ENCODE measurements around the gene ARAP2. TPM values are rescaled to one million over a fixed set of nuclear protein-coding genes. Genes with fewer than 3 reads are reported as not detected.

Gene ARAP2
- total RNA-seq, 1 donor, result 3.6 TPM

DNA sequence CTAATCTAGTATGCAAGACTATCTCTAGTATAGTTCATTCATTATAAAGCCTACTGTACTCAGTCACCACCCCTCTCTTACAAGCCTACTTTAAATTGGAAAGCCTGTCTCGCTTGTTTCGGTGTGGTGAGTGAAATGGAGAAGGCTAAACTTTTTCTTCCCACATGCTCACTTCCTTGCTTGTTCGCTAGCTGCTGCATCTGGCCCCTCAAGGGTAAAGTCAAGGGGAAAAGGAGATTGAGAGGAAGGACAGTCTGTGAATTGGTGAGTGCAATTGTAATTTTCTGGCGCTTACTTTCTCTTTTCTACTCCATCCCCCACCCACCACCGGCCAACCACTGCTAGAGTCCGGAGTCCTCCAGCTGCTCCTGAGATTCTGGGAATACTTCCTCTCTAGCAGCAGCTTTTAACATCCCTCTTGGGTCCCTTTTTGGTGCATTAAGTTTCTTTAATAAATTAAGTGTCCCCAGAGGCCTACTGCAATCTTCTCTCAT is 12.1 kb upstream of the ARAP2 start:
- Histone ChIP-seq H2AFZ (ENCODE audit: low read length) (no peak overlapping the region), H3K9me3 (ENCODE audit: low read depth, low read length) (peaks cover 2% of the 10 kb centered on the region), H3K79me2 (ENCODE audit: insufficient read depth, low read length) (no peaks in the 10 kb centered on the region), H3K27ac (ENCODE audit: low read depth, low read length) (no peak overlapping the region), H3K27me3 (ENCODE audit: insufficient read depth, low read length) (no peaks in the 10 kb centered on the region), H3K4me2 (ENCODE audit: insufficient read depth, low read length) (no peak overlapping the region), H3K4me1 (ENCODE audit: insufficient read depth, low read length) (no peaks in the 10 kb centered on the region), H3K36me3 (ENCODE audit: insufficient read depth, low read length) (no peaks in the 10 kb centered on the region), H4K20me1 (ENCODE audit: insufficient read depth, low read length) (no peaks in the 10 kb centered on the region), H3K4me3 (ENCODE audit: insufficient read depth, low read length) (no peak overlapping the region)
- DNase-seq (ENCODE audit: insufficient read length, low spot score, missing footprints), result no peak
- TF ChIP-seq, protein P1, sequence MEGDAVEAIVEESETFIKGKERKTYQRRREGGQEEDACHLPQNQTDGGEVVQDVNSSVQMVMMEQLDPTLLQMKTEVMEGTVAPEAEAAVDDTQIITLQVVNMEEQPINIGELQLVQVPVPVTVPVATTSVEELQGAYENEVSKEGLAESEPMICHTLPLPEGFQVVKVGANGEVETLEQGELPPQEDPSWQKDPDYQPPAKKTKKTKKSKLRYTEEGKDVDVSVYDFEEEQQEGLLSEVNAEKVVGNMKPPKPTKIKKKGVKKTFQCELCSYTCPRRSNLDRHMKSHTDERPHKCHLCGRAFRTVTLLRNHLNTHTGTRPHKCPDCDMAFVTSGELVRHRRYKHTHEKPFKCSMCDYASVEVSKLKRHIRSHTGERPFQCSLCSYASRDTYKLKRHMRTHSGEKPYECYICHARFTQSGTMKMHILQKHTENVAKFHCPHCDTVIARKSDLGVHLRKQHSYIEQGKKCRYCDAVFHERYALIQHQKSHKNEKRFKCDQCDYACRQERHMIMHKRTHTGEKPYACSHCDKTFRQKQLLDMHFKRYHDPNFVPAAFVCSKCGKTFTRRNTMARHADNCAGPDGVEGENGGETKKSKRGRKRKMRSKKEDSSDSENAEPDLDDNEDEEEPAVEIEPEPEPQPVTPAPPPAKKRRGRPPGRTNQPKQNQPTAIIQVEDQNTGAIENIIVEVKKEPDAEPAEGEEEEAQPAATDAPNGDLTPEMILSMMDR (IDR thresholded peaks at IDR 0.05; ENCODE audit: extremely low read depth, low read depth, low read length), result no peak

DNA sequence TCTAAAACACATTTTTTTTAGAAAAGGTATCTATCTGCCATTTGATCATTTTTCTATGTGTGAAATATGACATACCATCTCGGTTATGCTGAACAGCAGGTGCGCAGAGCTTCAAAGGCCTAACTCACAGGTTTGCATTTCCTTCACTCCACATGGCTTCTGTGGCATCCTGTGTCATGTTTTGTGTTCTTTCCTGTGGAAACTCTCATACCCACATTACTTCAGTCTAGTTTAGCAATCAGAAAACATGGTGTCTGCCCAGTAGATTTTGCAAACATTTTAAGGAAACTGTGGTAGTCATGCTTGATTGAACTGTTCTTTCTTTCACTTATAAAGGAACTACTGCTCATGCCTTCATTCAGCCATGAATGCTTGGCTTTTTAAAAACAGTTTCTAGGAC is 11.3 kb upstream of the ARAP2 start:
- no peak for DNase-seq (ENCODE audit: insufficient read length, low spot score, missing footprints)
- no peaks in the 10 kb centered on the region for H3K36me3 ChIP-seq (ENCODE audit: insufficient read depth, low read length)
- no peak overlapping the region for H3K27ac ChIP-seq (ENCODE audit: low read depth, low read length)
- no peak overlapping the region for H3K4me3 ChIP-seq (ENCODE audit: insufficient read depth, low read length)
- H3K27me3 ChIP-seq (ENCODE audit: insufficient read depth, low read length), result no peaks in the 10 kb centered on the region
- no peaks in the 10 kb centered on the region for H3K4me1 ChIP-seq (ENCODE audit: insufficient read depth, low read length)
- H3K79me2 ChIP-seq (ENCODE audit: insufficient read depth, low read length), result no peaks in the 10 kb centered on the region
- no peak overlapping the region for H2AFZ ChIP-seq (ENCODE audit: low read length)
- no peak overlapping the region for H3K4me2 ChIP-seq (ENCODE audit: insufficient read depth, low read length)
- H3K9me3 ChIP-seq (ENCODE audit: low read depth, low read length), result no peaks in the 10 kb centered on the region
- no peaks in the 10 kb centered on the region for H4K20me1 ChIP-seq (ENCODE audit: insufficient read depth, low read length)
- TF ChIP-seq, protein P1 (IDR thresholded peaks at IDR 0.05; ENCODE audit: extremely low read depth, low read depth, low read length), result no peak

DNA sequence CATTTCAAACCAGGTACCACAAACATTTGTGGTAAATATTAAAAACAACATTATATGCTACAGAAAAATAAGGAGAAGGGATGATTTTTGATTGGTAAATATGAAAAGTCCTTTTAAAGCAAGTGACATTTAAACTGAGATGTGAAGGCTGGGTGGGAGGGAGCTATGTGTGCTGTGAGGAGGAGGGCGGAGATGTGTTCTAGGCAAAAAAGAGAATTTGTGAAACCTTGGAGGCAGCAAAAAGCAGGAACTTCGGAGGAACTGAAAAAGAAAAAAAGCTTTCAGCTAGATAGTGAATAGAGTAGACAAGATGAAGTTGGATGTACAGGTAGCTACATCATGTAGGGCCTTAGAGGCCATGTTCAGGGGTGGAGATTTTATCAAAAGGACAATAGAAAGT is 10.1 kb upstream of the ARAP2 start:
- TF ChIP-seq, protein P1 (IDR thresholded peaks at IDR 0.05; ENCODE audit: extremely low read depth, low read depth, low read length), result no peak
- Histone ChIP-seq H3K27me3 (ENCODE audit: insufficient read depth, low read length) (no peaks in the 10 kb centered on the region), H3K4me3 (ENCODE audit: insufficient read depth, low read length) (no peak overlapping the region)

DNA sequence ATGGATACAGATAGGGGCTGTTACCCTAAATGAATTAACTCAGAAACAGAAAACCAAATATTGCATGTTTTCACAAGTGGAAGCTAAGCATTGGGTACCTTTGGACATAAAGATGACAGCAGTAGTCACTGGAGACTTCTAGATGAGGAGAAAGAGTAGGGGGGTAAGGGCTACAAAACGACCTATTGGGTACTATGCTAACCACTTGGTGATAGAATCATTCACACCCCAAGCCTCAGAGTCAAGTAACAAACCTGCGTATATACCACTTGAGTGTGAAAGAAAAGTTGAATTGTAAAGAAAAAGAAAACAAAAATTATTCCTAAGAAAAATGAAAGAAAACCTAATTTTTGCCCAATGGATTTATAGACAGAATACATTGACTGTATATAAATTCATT is 7.7 kb upstream of the ARAP2 start:
- Histone ChIP-seq H3K4me3 (ENCODE audit: insufficient read depth, low read length) (no peak overlapping the region), H3K9me3 (ENCODE audit: low read depth, low read length) (no peaks in the 10 kb centered on the region), H3K4me1 (ENCODE audit: insufficient read depth, low read length) (no peaks in the 10 kb centered on the region), H3K36me3 (ENCODE audit: insufficient read depth, low read length) (no peaks in the 10 kb centered on the region), H3K27ac (ENCODE audit: low read depth, low read length) (no peak overlapping the region), H3K4me2 (ENCODE audit: insufficient read depth, low read length) (no peak overlapping the region), H3K27me3 (ENCODE audit: insufficient read depth, low read length) (no peaks in the 10 kb centered on the region), H2AFZ (ENCODE audit: low read length) (no peak overlapping the region), H4K20me1 (ENCODE audit: insufficient read depth, low read length) (no peaks in the 10 kb centered on the region), H3K79me2 (ENCODE audit: insufficient read depth, low read length) (no peaks in the 10 kb centered on the region)
- no peak for DNase-seq (ENCODE audit: insufficient read length, low spot score, missing footprints)
- TF ChIP-seq, protein P1 (IDR thresholded peaks at IDR 0.05; ENCODE audit: extremely low read depth, low read depth, low read length), result no peak

More for the DNA sequence above, 10.1 kb upstream of the ARAP2 start:
- Histone ChIP-seq H3K9me3 (ENCODE audit: low read depth, low read length) (no peaks in the 10 kb centered on the region), H2AFZ (ENCODE audit: low read length) (no peak overlapping the region), H4K20me1 (ENCODE audit: insufficient read depth, low read length) (no peaks in the 10 kb centered on the region), H3K4me1 (ENCODE audit: insufficient read depth, low read length) (no peaks in the 10 kb centered on the region), H3K79me2 (ENCODE audit: insufficient read depth, low read length) (no peaks in the 10 kb centered on the region), H3K27ac (ENCODE audit: low read depth, low read length) (no peak overlapping the region), H3K4me2 (ENCODE audit: insufficient read depth, low read length) (no peak overlapping the region), H3K36me3 (ENCODE audit: insufficient read depth, low read length) (no peaks in the 10 kb centered on the region)
- DNase-seq (ENCODE audit: insufficient read length, low spot score, missing footprints), result no peak
